Measurements from ENCODE around the gene MEG3.

MEG3 gene

DNA sequence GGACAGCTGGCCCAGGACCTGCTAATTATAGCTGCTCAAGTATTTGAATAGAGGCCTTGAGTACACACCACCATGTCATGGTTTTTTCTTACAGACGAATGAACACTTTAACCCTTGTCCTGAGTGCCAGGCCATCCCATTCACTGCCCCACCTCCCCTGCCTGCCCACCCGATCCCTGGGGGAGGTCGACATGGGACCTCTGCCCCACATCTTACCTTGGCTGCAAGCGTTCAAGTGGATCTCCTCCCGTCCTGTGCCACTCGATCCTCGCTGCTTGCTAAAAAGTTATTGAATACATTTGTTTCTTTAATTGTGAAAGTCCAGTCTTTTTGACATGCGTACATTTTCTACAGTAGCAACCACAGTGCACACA, 67.3 kb downstream of the MEG3 start:
- H3K4me3 ChIP-seq (replicated peaks; ENCODE audit: low read depth, low read length): no peak overlapping the region
- no peaks in the 10 kb centered on the region for H3K36me3 ChIP-seq (ENCODE audit: control insufficient read depth, insufficient read depth, low read length)
- TF ChIP-seq, protein P1, sequence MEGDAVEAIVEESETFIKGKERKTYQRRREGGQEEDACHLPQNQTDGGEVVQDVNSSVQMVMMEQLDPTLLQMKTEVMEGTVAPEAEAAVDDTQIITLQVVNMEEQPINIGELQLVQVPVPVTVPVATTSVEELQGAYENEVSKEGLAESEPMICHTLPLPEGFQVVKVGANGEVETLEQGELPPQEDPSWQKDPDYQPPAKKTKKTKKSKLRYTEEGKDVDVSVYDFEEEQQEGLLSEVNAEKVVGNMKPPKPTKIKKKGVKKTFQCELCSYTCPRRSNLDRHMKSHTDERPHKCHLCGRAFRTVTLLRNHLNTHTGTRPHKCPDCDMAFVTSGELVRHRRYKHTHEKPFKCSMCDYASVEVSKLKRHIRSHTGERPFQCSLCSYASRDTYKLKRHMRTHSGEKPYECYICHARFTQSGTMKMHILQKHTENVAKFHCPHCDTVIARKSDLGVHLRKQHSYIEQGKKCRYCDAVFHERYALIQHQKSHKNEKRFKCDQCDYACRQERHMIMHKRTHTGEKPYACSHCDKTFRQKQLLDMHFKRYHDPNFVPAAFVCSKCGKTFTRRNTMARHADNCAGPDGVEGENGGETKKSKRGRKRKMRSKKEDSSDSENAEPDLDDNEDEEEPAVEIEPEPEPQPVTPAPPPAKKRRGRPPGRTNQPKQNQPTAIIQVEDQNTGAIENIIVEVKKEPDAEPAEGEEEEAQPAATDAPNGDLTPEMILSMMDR (IDR thresholded peaks at IDR 0.05; ENCODE audit: insufficient read depth, low read length, poor library complexity, severe bottlenecking): no peak
- H3K27me3 ChIP-seq (replicated peaks; ENCODE audit: control insufficient read depth, insufficient read depth, low read length): no peaks in the 10 kb centered on the region
- DNase-seq (ENCODE audit: extremely low read depth, insufficient read length): no peak

- no peaks in the 10 kb centered on the region for H3K27me3 ChIP-seq (replicated peaks; ENCODE audit: control insufficient read depth, insufficient read depth, low read length)
Measured at GRCh38 chr14:100893760-100894159, 67.8 kb downstream of the MEG3 start.

DNA sequence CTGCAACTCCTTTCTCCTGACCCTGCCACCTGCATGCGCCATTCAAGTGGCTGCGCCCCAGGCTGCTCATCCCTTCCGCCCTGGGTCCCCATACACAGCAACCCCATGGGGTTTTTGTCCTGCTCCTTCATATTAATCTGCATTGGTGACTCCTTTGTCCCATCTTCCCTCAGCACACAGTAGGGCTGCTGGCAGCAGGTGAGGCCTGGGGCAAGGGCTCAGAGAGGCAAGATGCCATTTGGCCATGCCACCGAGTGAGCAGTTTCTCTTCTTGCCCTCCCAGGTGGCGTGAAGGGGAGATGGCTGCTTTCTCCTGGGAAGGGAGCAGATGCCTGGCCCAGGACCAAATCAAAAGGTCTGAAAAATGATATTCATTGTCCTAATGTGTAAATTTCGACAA, 68.5 kb downstream of the MEG3 start:
- no peaks in the 10 kb centered on the region for H3K27me3 ChIP-seq (replicated peaks; ENCODE audit: control insufficient read depth, insufficient read depth, low read length)
- TF ChIP-seq, protein P1 (IDR thresholded peaks at IDR 0.05; ENCODE audit: insufficient read depth, low read length, poor library complexity, severe bottlenecking): no peak
- DNase-seq (ENCODE audit: extremely low read depth, insufficient read length): no peak
- H3K4me3 ChIP-seq (replicated peaks; ENCODE audit: low read depth, low read length): no peak overlapping the region
- H3K36me3 ChIP-seq (ENCODE audit: control insufficient read depth, insufficient read depth, low read length): no peaks in the 10 kb centered on the region

More at GRCh38 chr14:100893760-100894159, 67.8 kb downstream of the MEG3 start:
- TF ChIP-seq, protein P1 (IDR thresholded peaks at IDR 0.05; ENCODE audit: insufficient read depth, low read length, poor library complexity, severe bottlenecking): no peak
- DNase-seq (ENCODE audit: extremely low read depth, insufficient read length): no peak
- Histone ChIP-seq H3K4me3 (replicated peaks; ENCODE audit: low read depth, low read length) (no peak overlapping the region), H3K36me3 (ENCODE audit: control insufficient read depth, insufficient read depth, low read length) (no peaks in the 10 kb centered on the region)

DNA sequence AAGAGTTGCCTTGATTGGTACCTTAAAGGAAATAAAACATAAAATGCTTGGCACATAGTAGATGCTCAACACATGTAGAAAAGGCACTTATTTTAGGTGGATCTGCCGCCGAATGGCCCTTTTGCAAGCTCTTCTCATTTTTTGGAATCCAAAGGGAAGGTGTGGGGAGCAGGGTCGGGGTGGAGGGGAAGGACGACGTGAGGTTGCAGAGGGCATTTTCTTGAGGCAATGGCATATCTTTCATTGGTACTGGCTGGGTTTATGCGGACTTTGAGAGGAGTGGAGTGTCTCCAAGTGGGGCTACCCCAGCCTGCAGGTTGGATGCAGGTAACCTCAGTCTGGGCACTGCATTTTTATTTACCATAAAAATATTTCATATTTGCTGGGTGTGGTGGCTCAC, 69.5 kb downstream of the MEG3 start:
- DNase-seq (ENCODE audit: extremely low read depth, insufficient read length): no peak
- Histone ChIP-seq H3K36me3 (ENCODE audit: control insufficient read depth, insufficient read depth, low read length) (no peaks in the 10 kb centered on the region), H3K27me3 (replicated peaks; ENCODE audit: control insufficient read depth, insufficient read depth, low read length) (no peaks in the 10 kb centered on the region), H3K4me3 (replicated peaks; ENCODE audit: low read depth, low read length) (no peak overlapping the region)
- TF ChIP-seq, protein P1 (IDR thresholded peaks at IDR 0.05; ENCODE audit: insufficient read depth, low read length, poor library complexity, severe bottlenecking): no peak

DNA sequence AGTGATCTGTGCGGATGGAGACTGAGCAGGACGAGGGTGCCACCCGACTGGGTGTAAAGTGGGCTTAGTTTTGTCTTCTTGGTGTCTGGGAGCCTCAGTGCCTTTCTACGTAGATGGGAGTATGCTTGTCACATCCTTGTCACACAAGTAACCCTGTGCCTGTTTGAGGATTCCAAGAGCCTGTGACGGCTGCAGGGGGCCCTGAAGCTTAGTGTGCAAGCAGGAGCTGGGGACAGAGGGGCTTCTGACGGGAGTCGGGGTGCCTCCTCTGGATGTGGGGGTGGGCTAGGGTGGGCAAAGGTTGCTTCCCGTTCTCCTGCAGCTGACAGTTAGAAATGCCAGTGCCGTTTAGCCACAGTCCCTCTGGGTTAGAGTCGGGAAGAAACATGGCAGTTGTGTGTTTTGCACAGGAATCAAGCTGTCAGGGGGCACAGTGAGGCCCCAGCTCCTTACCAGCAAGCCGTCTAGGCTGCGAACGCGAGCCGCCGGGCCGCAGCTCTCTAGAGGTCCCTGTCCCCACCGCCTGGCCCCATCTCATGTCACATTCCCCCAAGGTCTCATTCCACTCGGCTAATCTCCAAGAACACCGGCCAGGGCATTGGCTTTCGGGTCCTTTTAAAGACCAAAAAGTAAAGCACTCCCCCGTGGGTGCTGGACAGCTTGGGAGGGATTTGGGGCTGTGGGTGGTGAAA, 70.6 kb downstream of the MEG3 start:
- TF ChIP-seq, protein P1 (IDR thresholded peaks at IDR 0.05; ENCODE audit: insufficient read depth, low read length, poor library complexity, severe bottlenecking): no peak
- Histone ChIP-seq H3K27me3 (replicated peaks; ENCODE audit: control insufficient read depth, insufficient read depth, low read length) (no peaks in the 10 kb centered on the region), H3K36me3 (ENCODE audit: control insufficient read depth, insufficient read depth, low read length) (no peaks in the 10 kb centered on the region)

GRCh38 chr14:100898465-100898864, 72.5 kb downstream of the MEG3 start:
- DNase-seq (ENCODE audit: extremely low read depth, insufficient read length): no peak
- Histone ChIP-seq H3K4me3 (replicated peaks; ENCODE audit: low read depth, low read length) (no peak overlapping the region), H3K27me3 (replicated peaks; ENCODE audit: control insufficient read depth, insufficient read depth, low read length) (no peaks in the 10 kb centered on the region)

More for the DNA sequence above, 70.6 kb downstream of the MEG3 start:
- H3K4me3 ChIP-seq (replicated peaks; ENCODE audit: low read depth, low read length): no peak overlapping the region
- no peak for DNase-seq (ENCODE audit: extremely low read depth, insufficient read length)

More at GRCh38 chr14:100898465-100898864, 72.5 kb downstream of the MEG3 start:
- no peaks in the 10 kb centered on the region for H3K36me3 ChIP-seq (ENCODE audit: control insufficient read depth, insufficient read depth, low read length)
- TF ChIP-seq, protein P1 (IDR thresholded peaks at IDR 0.05; ENCODE audit: insufficient read depth, low read length, poor library complexity, severe bottlenecking): no peak

All from GM06990 (cell line).